AML-193 (cell line): ENCODE measurements around the gene RNU5D-1.
A peak's percentile ranks its signal among the peaks of the same experiment; 100 is the strongest.
"Not testable (repeated sequence)": the region's sequence is repeated elsewhere in the genome, so short reads cannot be mapped to it uniquely, and the experiment has no call there.

Experiments
- DNase-seq, 2 experiments: peaks; one replicate each; lab custom pipeline; 2025; lab: John Stamatoyannopoulos, UW

The RNU5D-1 gene

GRCh38 chr1:44730741-44731512, at the start of gene RNU5D-1:
RNU5D-1 (minus strand) TSS chr1:44731170.
- peak; percentile 94 to 95 for DNase-seq

- DNase-seq = no peak
Measured at GRCh38 chr1:44780583-44781121, 49.7 kb upstream of the RNU5D-1 start.

- DNase-seq = no peak
Measured at GRCh38 chr1:44778705-44779576, 48.0 kb upstream of the RNU5D-1 start.

- peak; percentile 40 to 53 for DNase-seq
Measured at GRCh38 chr1:44777969-44778635, 47.1 kb upstream of the RNU5D-1 start.

GRCh38 chr1:44777547-44777946, 46.6 kb upstream of the RNU5D-1 start:
- DNase-seq = no peak

- no peak for DNase-seq
Measured at GRCh38 chr1:44776730-44777068, 45.7 kb upstream of the RNU5D-1 start.

- peak in 1 of 2 experiments; percentile 16 for DNase-seq
Measured at GRCh38 chr1:44775930-44776729, 45.2 kb upstream of the RNU5D-1 start.

GRCh38 chr1:44775078-44775929, 44.3 kb upstream of the RNU5D-1 start, which contains the start of gene RPS8:
RPS8 (plus strand) TSS chr1:44775540; CDS start chr1:44775597, 57 bp downstream.
- peak; percentile 84 to 88 for DNase-seq

GRCh38 chr1:44766421-44766820, 35.5 kb upstream of the RNU5D-1 start:
- DNase-seq = not testable (repeated sequence)

- no peak for DNase-seq
Measured at GRCh38 chr1:44760876-44761275, 29.9 kb upstream of the RNU5D-1 start.

GRCh38 chr1:44759077-44759476, 28.1 kb upstream of the RNU5D-1 start:
- DNase-seq = no peak

GRCh38 chr1:44757420-44757819, 26.4 kb upstream of the RNU5D-1 start:
- DNase-seq = no peak

- no peak for DNase-seq
Measured at GRCh38 chr1:44747878-44748277, 16.9 kb upstream of the RNU5D-1 start.

GRCh38 chr1:44743211-44743610, 12.2 kb upstream of the RNU5D-1 start:
- no peak for DNase-seq

- no peak for DNase-seq
Measured at GRCh38 chr1:44740179-44740617, 9.2 kb upstream of the RNU5D-1 start.

GRCh38 chr1:44739307-44740178, 8.6 kb upstream of the RNU5D-1 start, which contains the start of gene KIF2C:
KIF2C (plus strand) TSS chr1:44739837; CDS start chr1:44739933, 96 bp downstream.
- DNase-seq = peak; percentile 95 to 97

GRCh38 chr1:44738953-44739306, 8.0 kb upstream of the RNU5D-1 start:
- DNase-seq = not testable (repeated sequence)

GRCh38 chr1:44735992-44736391, 5.0 kb upstream of the RNU5D-1 start:
- DNase-seq = no peak

GRCh38 chr1:44733784-44734183, 2.8 kb upstream of the RNU5D-1 start:
- DNase-seq = no peak
